SW 1271 (cell line): ENCODE results near the gene MPHOSPH6.
"Not testable (repeated sequence)": the region's sequence is repeated elsewhere in the genome, so short reads cannot be mapped to it uniquely, and the experiment has no call there.

Experiments
- DNase-seq, 2 experiments: peaks; one replicate each; lab custom pipeline; 2025; lab: John Stamatoyannopoulos, UW

The MPHOSPH6 gene

GRCh38 chr16:82169861-82170845 is at the start of gene MPHOSPH6:
TSS of gene MPHOSPH6 (minus strand) at chr16:82170224. CDS start at chr16:82170175, 49 bp downstream.
- peak; percentile 42 to 72 for DNase-seq

GRCh38 chr16:82219298-82219697 is 49.3 kb upstream of the MPHOSPH6 start:
- no peak for DNase-seq

GRCh38 chr16:82209314-82209713 is 39.3 kb upstream of the MPHOSPH6 start:
- not testable (repeated sequence) for DNase-seq

GRCh38 chr16:82203198-82203597 is 33.2 kb upstream of the MPHOSPH6 start:
- no peak for DNase-seq

- no peak for DNase-seq
These were observed 31.9 kb upstream of the MPHOSPH6 start for GRCh38 chr16:82201926-82202325.

GRCh38 chr16:82201351-82201750 is 31.3 kb upstream of the MPHOSPH6 start:
- DNase-seq, result no peak

GRCh38 chr16:82199209-82199608 is 29.2 kb upstream of the MPHOSPH6 start:
- DNase-seq, result no peak

- no peak for DNase-seq
These were observed 27.7 kb upstream of the MPHOSPH6 start for GRCh38 chr16:82197540-82198240.

- no peak for DNase-seq
These were observed 26.0 kb upstream of the MPHOSPH6 start for GRCh38 chr16:82195917-82196494.

- no peak for DNase-seq
These were observed 24.1 kb upstream of the MPHOSPH6 start for GRCh38 chr16:82194086-82194485.

- DNase-seq, result peak in 1 of 2 experiments; percentile 48
These were observed 22.6 kb upstream of the MPHOSPH6 start for GRCh38 chr16:82192665-82193064.

- DNase-seq, result no peak
These were observed 20.4 kb upstream of the MPHOSPH6 start for GRCh38 chr16:82190386-82190785.

- DNase-seq, result no peak
These were observed 17.8 kb upstream of the MPHOSPH6 start for GRCh38 chr16:82187829-82188228.

GRCh38 chr16:82185012-82185411 is 15.0 kb upstream of the MPHOSPH6 start:
- no peak for DNase-seq

- DNase-seq, result no peak
These were observed 14.2 kb upstream of the MPHOSPH6 start for GRCh38 chr16:82184213-82184612.

- no peak for DNase-seq
These were observed 13.0 kb upstream of the MPHOSPH6 start for GRCh38 chr16:82183004-82183397.

GRCh38 chr16:82182266-82183003 is 12.4 kb upstream of the MPHOSPH6 start:
- DNase-seq, result no peak

- DNase-seq, result no peak
These were observed 11.6 kb upstream of the MPHOSPH6 start for GRCh38 chr16:82181461-82182185.

- DNase-seq, result no peak
These were observed 8.3 kb upstream of the MPHOSPH6 start for GRCh38 chr16:82178352-82178751.

GRCh38 chr16:82177555-82177954 is 7.5 kb upstream of the MPHOSPH6 start:
- DNase-seq, result no peak

- no peak for DNase-seq
These were observed 6.2 kb upstream of the MPHOSPH6 start for GRCh38 chr16:82176204-82176603.
